H1 (cell line): Measurements from ENCODE around the gene C1QL1. TPM values are rescaled to one million over a fixed set of nuclear protein-coding genes. Genes with fewer than 3 reads are reported as not detected.

Source experiments
- CTCF ChIA-PET: fragments of 300-600 bp; sonication (Branson Sonifier 250); formaldehyde crosslinking; loops from one replicate; lab custom pipeline; 2021; ENCODE audit not compliant: partially characterized antibody; lab: Charles Lee
- POLR2A ChIA-PET: fragments of 300-600 bp; sonication (Branson Sonifier 250); formaldehyde crosslinking; loops from one replicate; lab custom pipeline; 2021; ENCODE audit warnings: inconsistent platforms; ENCODE audit not compliant: partially characterized antibody; lab: Charles Lee
- DNase-seq, 2 experiments: peaks; one replicate each; pipeline versions ENCODE4 v3.0.0 to v3.0.0-alpha.2; 2010 to 2022; ENCODE audit warnings: low spot score in 2 of 2, low read depth in 1 of 2, mixed read lengths in 1 of 2
- FAIRE-seq: peaks from 2 replicates; lab custom pipeline; 2011; peaks lifted over from hg19 to GRCh38; lab: Jason Lieb, UNC
- H2AFZ ChIP-seq: 2 replicates; pipeline ENCODE4 v1.8.1; 2012; ENCODE audit warnings: low read length, inconsistent platforms
- H2AK5ac ChIP-seq: 2 replicates; pipeline ENCODE4 v1.6.1; 2013; ENCODE audit warnings: low read depth, low read length
- H2BK120ac ChIP-seq: replicated peaks from 2 replicates; pipeline ENCODE3; 2013; ENCODE audit warnings: low read depth, low read length, inconsistent platforms
- H2BK12ac ChIP-seq: 2 replicates; pipeline ENCODE4 v1.6.1; 2013; ENCODE audit warnings: low read depth, low read length
- H2BK15ac ChIP-seq: 2 replicates; pipeline ENCODE4 v1.6.1; 2013; ENCODE audit warnings: low read length
- H2BK20ac ChIP-seq: 2 replicates; pipeline ENCODE4 v1.6.1; 2013; ENCODE audit warnings: low read length
- H2BK5ac ChIP-seq: 2 replicates; pipeline ENCODE4 v1.6.1; 2013; ENCODE audit warnings: low read depth, low read length
- H3K14ac ChIP-seq: 2 replicates; pipeline ENCODE4 v1.6.1; 2013; ENCODE audit warnings: inconsistent platforms; ENCODE audit not compliant: insufficient read length
- H3K18ac ChIP-seq: 2 replicates; pipeline ENCODE4 v1.6.1; 2013; ENCODE audit warnings: low read length; ENCODE audit errors: extremely low read depth
- H3K23ac ChIP-seq: 2 replicates; pipeline ENCODE4 v1.6.1; 2013; ENCODE audit warnings: inconsistent platforms; ENCODE audit not compliant: insufficient read length
- H3K23me2 ChIP-seq: 2 replicates; pipeline ENCODE4 v1.6.1; 2013; ENCODE audit warnings: low read depth, low read length
- H3K27ac ChIP-seq: 2 replicates; pipeline ENCODE4 v1.6.1; 2011; ENCODE audit warnings: low read depth, low read length, inconsistent platforms
- H3K27me3 ChIP-seq, 4 experiments: replicated peaks in 1 of 4; 1 replicate in 1 of 4; 2 replicates in 3 of 4; pipeline versions ENCODE4 v1.6.1 to v1.8.1; 2011 to 2013; ENCODE audit warnings: low read length in 3 of 4, mild to moderate bottlenecking in 3 of 4, inconsistent platforms in 2 of 4, mixed read lengths in 2 of 4, moderate library complexity in 1 of 4; ENCODE audit not compliant: control insufficient read depth in 3 of 4, insufficient read depth in 3 of 4; ENCODE audit errors: extremely low read depth in 1 of 4
- H3K36me3 ChIP-seq, 4 experiments: 2 replicates each; pipeline versions ENCODE4 v1.6.1 to v1.8.1; 2011 to 2013; ENCODE audit warnings: mild to moderate bottlenecking in 4 of 4, low read length in 3 of 4, moderate library complexity in 2 of 4, control low read depth in 1 of 4, inconsistent platforms in 1 of 4; ENCODE audit not compliant: insufficient read depth in 4 of 4, control insufficient read depth in 2 of 4
- H3K4ac ChIP-seq: replicated peaks from 2 replicates; pipeline ENCODE3; 2013; ENCODE audit warnings: low read length, low read depth, mixed read lengths, inconsistent platforms; ENCODE audit not compliant: insufficient read length
- H3K4me1 ChIP-seq, 4 experiments: replicated peaks in 1 of 4; 1 replicate in 1 of 4; 2 replicates in 3 of 4; pipeline versions ENCODE4 v1.6.1 to v1.8.1; 2011 to 2013; ENCODE audit warnings: low read length in 3 of 4, inconsistent platforms in 2 of 4, mixed read lengths in 1 of 4; ENCODE audit not compliant: insufficient read depth in 4 of 4, control insufficient read depth in 3 of 4
- H3K4me2 ChIP-seq, 2 experiments: 2 replicates each; pipeline versions ENCODE4 v1.6.1 to v1.8.1; 2011 to 2013; ENCODE audit warnings: low read depth in 2 of 2, low read length in 2 of 2, control low read depth in 1 of 2, inconsistent platforms in 1 of 2, mild to moderate bottlenecking in 1 of 2; ENCODE audit not compliant: insufficient read depth in 1 of 2
- H3K4me3 ChIP-seq, 4 experiments: fragments of 200-600, 300-600 bp in 1 of 4; sonication (generic), shearing (Covaris generic), sonication (Bioruptor Twin) in 1 of 4; 2 replicates each; pipeline versions ENCODE4 v1.5.1 to v1.8.1; 2011 to 2016; ENCODE audit warnings: low read length in 4 of 4, low read depth in 3 of 4, control low read depth in 2 of 4, inconsistent platforms in 2 of 4, mild to moderate bottlenecking in 2 of 4, mixed read lengths in 1 of 4, moderate library complexity in 1 of 4; ENCODE audit not compliant: insufficient read depth in 2 of 4; ENCODE audit errors: extremely low read depth in 1 of 4
- H3K56ac ChIP-seq: replicated peaks from 2 replicates; pipeline ENCODE3; 2013; ENCODE audit warnings: low read depth, mild to moderate bottlenecking, mixed read lengths, low read length, inconsistent platforms; ENCODE audit not compliant: insufficient read length
- H3K79me1 ChIP-seq: 2 replicates; pipeline ENCODE4 v1.6.1; 2013; ENCODE audit warnings: low read depth, low read length, control low read depth
- H3K79me2 ChIP-seq, 2 experiments: 2 replicates each; pipeline versions ENCODE4 v1.6.1 to v1.8.1; 2012 to 2013; ENCODE audit warnings: low read length in 2 of 2, mild to moderate bottlenecking in 2 of 2, inconsistent platforms in 1 of 2; ENCODE audit not compliant: insufficient read depth in 2 of 2, control insufficient read depth in 1 of 2
- H3K9ac ChIP-seq, 4 experiments: replicated peaks in 1 of 4; 1 replicate in 1 of 4; 2 replicates in 3 of 4; pipeline versions ENCODE4 v1.6.1 to v1.8.1; 2011 to 2013; ENCODE audit warnings: low read depth in 3 of 4, low read length in 3 of 4, control low read depth in 2 of 4, mild to moderate bottlenecking in 2 of 4, moderate library complexity in 2 of 4, inconsistent platforms in 1 of 4; ENCODE audit errors: extremely low read depth in 1 of 4
- H3K9me3 ChIP-seq, 2 experiments: 2 replicates each; pipeline versions ENCODE4 v1.6.1 to v1.8.1; 2012 to 2013; ENCODE audit warnings: mild to moderate bottlenecking in 2 of 2, moderate library complexity in 2 of 2, control low read depth in 1 of 2, inconsistent platforms in 1 of 2, low read depth in 1 of 2, low read length in 1 of 2, mixed read lengths in 1 of 2; ENCODE audit not compliant: insufficient read depth in 2 of 2
- H4K20me1 ChIP-seq, 2 experiments: replicated peaks in 1 of 2; 2 replicates each; pipeline versions ENCODE3 to v1.8.1; 2011 to 2013; ENCODE audit warnings: inconsistent platforms in 2 of 2, low read length in 2 of 2, mild to moderate bottlenecking in 1 of 2; ENCODE audit not compliant: insufficient read depth in 2 of 2, control insufficient read depth in 1 of 2
- H4K5ac ChIP-seq: 2 replicates; pipeline ENCODE4 v1.6.1; 2013; ENCODE audit warnings: low read length, low read depth, mixed read lengths, inconsistent platforms; ENCODE audit not compliant: insufficient read length
- H4K8ac ChIP-seq: 2 replicates; pipeline ENCODE4 v1.8.0; 2013; ENCODE audit warnings: mild to moderate bottlenecking, moderate library complexity, low read length, inconsistent platforms; ENCODE audit not compliant: insufficient read depth; ENCODE audit errors: extremely low read depth
- H4K91ac ChIP-seq: replicated peaks from 2 replicates; pipeline ENCODE3; 2013; ENCODE audit warnings: low read length, mixed read lengths, inconsistent platforms; ENCODE audit not compliant: insufficient read length
- GABPA ChIP-seq: IDR thresholded peaks from 2 replicates; pipeline ENCODE4 v1.6.1; 2011; ENCODE audit warnings: mild to moderate bottlenecking, low read length, moderate library complexity, borderline replicate concordance; ENCODE audit not compliant: insufficient read depth
- SP1 ChIP-seq: IDR thresholded peaks from 2 replicates; pipeline ENCODE4 v1.6.1; 2011; ENCODE audit warnings: low read depth, low read length
- TAF1 ChIP-seq: IDR thresholded peaks from 2 replicates; pipeline ENCODE4 v1.6.1; 2011; ENCODE audit warnings: mild to moderate bottlenecking, low read depth, low read length
- WGBS, 2 experiments: shearing (Covaris generic) in 1 of 2; methylation state at CpG; one replicate each; pipeline versions ENCODE4 v1.1.6 to v1.1.7; 2013 to 2015; ENCODE audit warnings: low lambda C conversion rate in 2 of 2, mixed read lengths in 2 of 2, inconsistent platforms in 1 of 2, low coverage in 1 of 2, missing lambda C conversion rate in 1 of 2; ENCODE audit not compliant: insufficient replicate concordance in 2 of 2, insufficient coverage in 1 of 2, insufficient read length in 1 of 2; ENCODE audit errors: extremely low coverage in 1 of 2, missing lambda C conversion rate in 1 of 2; 5-methylcytosine and 5-hydroxymethylcytosine counted together
- polyA plus RNA-seq, 7 experiments: library from polyadenylated mRNA; depleted of rRNA in 3 of 7; stranded (reverse) in 5 of 7; unstranded in 2 of 7; fragments of >200 nt in 5 of 7; fragments of 200-250 nt in 2 of 7; gene quantifications; 1 replicate in 5 of 7; 2 replicates in 1 of 7; 4 replicates in 1 of 7; pipeline versions ENCODE4 v1.2.1 to v1.2.3, GENCODE V29; 2011 to 2013; ENCODE audit warnings: missing spikeins in 2 of 7, mixed read lengths in 2 of 7
- total RNA-seq: library from RNA; stranded (reverse); fragmentation: NEBNext Ultra II Directional; extraction: Animal tissue kit (Norgen Biotek cat#: 25700); gene quantifications from 2 replicates; pipeline ENCODE4 v1.2.1, GENCODE V29; 2021

Gene C1QL1
- total and polyA plus RNA-seq, 2 of the 8 experiments (the other 6 are each of a cell fraction or from before 2014, with no cell fraction given), result 7.6 to 10.5 TPM

GRCh38 chr17:44967907-44968224, 237 bp downstream of the C1QL1 start:
- Histone ChIP-seq H3K4ac (no peak overlapping the region), H4K91ac (no peak overlapping the region), H3K79me1 (no peaks in the 10 kb centered on the region)
- POLR2A ChIA-PET, result interaction anchor here (1.4 to 2.6 kb wide), 5 partner anchors 8 to 53 kb away, joined by 4 to 9 read pairs (median 8); no protein-coding TSS in a partner anchor
- TF ChIP-seq GABPA (0 out of 2 replicates have a peak, but pooled peaks have one; percentile 13), TAF1 (0 out of 2 replicates have a peak, but pooled peaks have one; percentile 6), SP1 (no peak)
- TF ChIP-seq, all 59 proteins: peak for 2
- Histone ChIP-seq H3K23me2 (peaks cover 32% of the 10 kb centered on the region; the same call in 1 of the 2 replicates), H3K56ac (no peak overlapping the region), H4K20me1 (peaks cover 1 to 3% of the 10 kb centered on the region in 2 experiments), H3K14ac (no peak overlapping the region), H3K27ac (no peak overlapping the region), H3K18ac (no peak overlapping the region), H4K8ac (no peak overlapping the region), H2BK15ac (no peak overlapping the region), H2BK5ac (no peak overlapping the region), H3K4me2 (peak overlapping the region; percentile 71 to 91), H2BK12ac (no peak overlapping the region), H2AK5ac (no peak overlapping the region), H4K5ac (no peak overlapping the region), H3K4me3 (peak overlapping the region in 3 of 4 experiments; percentile 31 to 55 (median 42); a peak in 3 of 8 replicates), H3K27me3 (peaks cover 28 to 59% (median 53%) of the 10 kb centered on the region in 4 experiments), H3K23ac (no peak overlapping the region), H3K9ac (no peak overlapping the region), H2AFZ (no peak overlapping the region), H3K36me3 (no peaks in the 10 kb centered on the region), H3K4me1 (peaks cover 3 to 34% (median 19%) of the 10 kb centered on the region in 4 experiments), H3K9me3 (no peaks in the 10 kb centered on the region), H2BK120ac (no peak overlapping the region), H3K79me2 (no peaks in the 10 kb centered on the region), H2BK20ac (no peak overlapping the region)
- 3% methylated on average over 38 of the region's 47 CpGs; no CpG with 5 or more reads in 1 of the 2 experiments for WGBS, 2 experiments
- FAIRE-seq (no peak), DNase-seq (no peak)
- CTCF ChIA-PET, result interaction anchor here (0.6 to 5.8 kb wide), 13 partner anchors 7 to 415 kb away, joined by 3 to 58 read pairs (median 8); no protein-coding TSS in a partner anchor
